A549 (cell line): Measurements from ENCODE around the gene PCDHA1. TPM values are rescaled to one million over a fixed set of nuclear protein-coding genes. Genes with fewer than 3 reads are reported as not detected.

Experiments
- ATAC-seq, 2 experiments: fragments of 200-7000 bp in 1 of 2; fragments of >200 bp in 1 of 2; cut with Nextera tagmentation in 1 of 2; cut with Tn5 transposase in 1 of 2; 3 replicates each; pipeline versions ENCODE4 v1.8.0 to v1.9.1; 2018 to 2020; ENCODE audit warnings: mild to moderate bottlenecking in 1 of 2, moderate library complexity in 1 of 2
- CTCF ChIA-PET: fragments of 300-600 bp; sonication (Branson Sonifier 250); formaldehyde crosslinking; extraction: SDS; loops from one replicate; lab custom pipeline; 2021; ENCODE audit warnings: antibody characterized with exemption, inconsistent platforms; lab: Yijun Ruan, JAX
- POLR2A ChIA-PET: fragments of 350-600 bp; formaldehyde crosslinking; extraction: SDS; loops from one replicate; lab custom pipeline; 2021; ENCODE audit warnings: antibody characterized with exemption, inconsistent platforms; lab: Yijun Ruan, JAX
- DNase-seq, 2 experiments: peaks; one replicate each; pipeline versions ENCODE4 v3.0.0 to v3.0.0-alpha.2; 2011 to 2016; ENCODE audit warnings: low read depth in 1 of 2, low spot score in 1 of 2
- FAIRE-seq: peaks from 2 replicates; lab custom pipeline; 2011; peaks lifted over from hg19 to GRCh38; lab: Jason Lieb, UNC
- H3K27ac ChIP-seq, 2 experiments: fragments of >200 bp; sonication (Bioruptor Twin); formaldehyde crosslinking; 3 replicates each; pipeline ENCODE4 v1.5.1; 2016 to 2017
- H3K4me1 ChIP-seq: fragments of >200 bp; sonication (Bioruptor Twin); formaldehyde crosslinking; 3 replicates; pipeline ENCODE4 v1.6.1; 2016
- H3K4me2 ChIP-seq: fragments of >200 bp; sonication (Bioruptor Twin); formaldehyde crosslinking; 3 replicates; pipeline ENCODE4 v1.6.1; 2016
- H3K4me3 ChIP-seq: fragments of >200 bp; sonication (Bioruptor Twin); formaldehyde crosslinking; 3 replicates; pipeline ENCODE4 v1.5.1; 2016
- H3K9me3 ChIP-seq: fragments of >200 bp; sonication (Bioruptor Twin); formaldehyde crosslinking; 3 replicates; pipeline ENCODE4 v1.6.1; 2016
- ATOH8 ChIP-seq: fragments of 250-450 bp; sonication (Bioruptor Pico); IDR thresholded peaks from 2 replicates; pipeline ENCODE4 v1.5.0; 2020; ENCODE audit warnings: low read depth, mild to moderate bottlenecking, moderate library complexity
- CBX8 ChIP-seq: fragments of 200-600 bp; sonication (generic); IDR thresholded peaks from 2 replicates; pipeline ENCODE4 v1.6.1; 2016
- CEBPB ChIP-seq, 2 experiments: fragments of >200 bp in 1 of 2; sonication (Bioruptor Twin) in 1 of 2; formaldehyde crosslinking in 1 of 2; IDR thresholded peaks; 2 replicates each; pipeline ENCODE4 v1.6.1; 2012 to 2016
- CHD2 ChIP-seq: fragments of 150-350 bp; IDR thresholded peaks from 2 replicates; pipeline ENCODE4 v1.6.1; 2014; ENCODE audit warnings: low read length; ENCODE audit not compliant: partially characterized antibody
- ELK1 ChIP-seq: fragments of 150-350 bp; IDR thresholded peaks from 2 replicates; pipeline ENCODE4 v1.6.1; 2014; ENCODE audit warnings: low read depth, mild to moderate bottlenecking, low read length
- ESRRA ChIP-seq: fragments of 150-350 bp; IDR thresholded peaks from 2 replicates; pipeline ENCODE4 v1.6.1; 2014; ENCODE audit warnings: mild to moderate bottlenecking, low read length, borderline replicate concordance
- HEYL ChIP-seq: fragments of 250-450 bp; sonication (Bioruptor Pico); IDR thresholded peaks from 2 replicates; pipeline ENCODE4 v1.8.0; 2021; ENCODE audit warnings: mild to moderate bottlenecking, moderate library complexity
- HMGXB4 ChIP-seq: fragments of 250-450 bp; sonication (Bioruptor Pico); IDR thresholded peaks from 2 replicates; pipeline ENCODE4 v1.5.0; 2021; ENCODE audit warnings: mild to moderate bottlenecking, moderate library complexity, borderline replicate concordance
- KDM5A ChIP-seq: fragments of 200-600 bp; sonication (generic); IDR thresholded peaks from 2 replicates; pipeline ENCODE4 v1.6.1; 2016; ENCODE audit warnings: antibody characterized with exemption, mild to moderate bottlenecking
- MAFK ChIP-seq: fragments of 450-650 bp; IDR thresholded peaks from 2 replicates; pipeline ENCODE4 v1.6.1; 2014; ENCODE audit not compliant: partially characterized antibody
- NFE2L2 ChIP-seq: fragments of 150-350 bp; conservative IDR thresholded peaks from 2 replicates; pipeline ENCODE4 v1.6.1; 2014; ENCODE audit warnings: low read length
- PBX3 ChIP-seq: IDR thresholded peaks from 2 replicates; pipeline ENCODE4 v1.6.1; 2012
- POLR2A ChIP-seq: IDR thresholded peaks from 2 replicates; pipeline ENCODE4 v1.6.1; 2012; ENCODE audit warnings: mild to moderate bottlenecking, low read length
- RAD21 ChIP-seq, 2 experiments: fragments of >200 bp in 1 of 2; sonication (Bioruptor Twin) in 1 of 2; formaldehyde crosslinking in 1 of 2; IDR thresholded peaks in 1 of 2; conservative IDR thresholded peaks in 1 of 2; 2 replicates in 1 of 2; 3 replicates in 1 of 2; pipeline ENCODE4 v1.6.1; 2012 to 2018; ENCODE audit warnings: inconsistent platforms in 1 of 2
- RARB ChIP-seq: fragments of 250-450 bp; sonication (Bioruptor Pico); IDR thresholded peaks from 2 replicates; pipeline ENCODE4 v1.8.0; 2021; ENCODE audit warnings: mild to moderate bottlenecking, moderate library complexity
- REST ChIP-seq: fragments of 200-600 bp; sonication (generic); IDR thresholded peaks from 2 replicates; pipeline ENCODE4 v1.6.1; 2016; ENCODE audit warnings: antibody characterized with exemption, mild to moderate bottlenecking, moderate library complexity
- RFX5 ChIP-seq: fragments of 450-650 bp; IDR thresholded peaks from 2 replicates; pipeline ENCODE4 v1.7.1; 2014; ENCODE audit warnings: antibody characterized with exemption, mild to moderate bottlenecking, moderate library complexity
- SREBF2 ChIP-seq: fragments of 450-650 bp; IDR thresholded peaks from 2 replicates; pipeline ENCODE4 v1.6.1; 2014; ENCODE audit warnings: mild to moderate bottlenecking, moderate library complexity
- USF2 ChIP-seq: fragments of 450-650 bp; IDR thresholded peaks from 2 replicates; pipeline ENCODE4 v1.6.1; 2014; ENCODE audit warnings: antibody characterized with exemption
- WGBS: methylation state at CpG from one replicate; pipeline ENCODE4 v1.1.6; 2017; ENCODE audit errors: missing lambda C conversion rate; 5-methylcytosine and 5-hydroxymethylcytosine counted together
- polyA plus RNA-seq, 4 experiments: library from polyadenylated mRNA; depleted of rRNA in 3 of 4; stranded (reverse); fragments of >200 nt; fragmentation: RNase III in 1 of 4; extraction: RNeasy Plus Mini Kit Qiagen cat#74134 plus additional on column Dnase treatment in 1 of 4; gene quantifications; 2 replicates in 3 of 4; 3 replicates in 1 of 4; pipeline ENCODE4 v1.2.3, GENCODE V29; 2011 to 2017

The PCDHA1 gene
- polyA plus RNA-seq, 2 of the 4 experiments (the other 2 are of a cell fraction): 0.13 to 0.52 TPM

GRCh38 chr5:140951636-140952035 lies 165.7 kb downstream of the PCDHA1 start:
- ATAC-seq (no peak), FAIRE-seq (no peak), DNase-seq (no peak)
- TF ChIP-seq REST: no peak
- no peak for TF ChIP-seq HMGXB4 (CRISPR knock-in tag)
- TF ChIP-seq ESRRA: no peak
- no peak for TF ChIP-seq CEBPB (IDR thresholded peaks at IDR 0.05)
- no peak for TF ChIP-seq CHD2
- TF ChIP-seq KDM5A: no peak
- no peak for TF ChIP-seq SREBF2
- TF ChIP-seq ELK1: no peak
- TF ChIP-seq RARB: no peak
- TF ChIP-seq POLR2A: no peak
- TF ChIP-seq HEYL (CRISPR knock-in tag): no peak
- no peak for TF ChIP-seq USF2
- no peak for TF ChIP-seq PBX3
- TF ChIP-seq CBX8: no peak
- no peak for TF ChIP-seq RFX5
- TF ChIP-seq ATOH8 (CRISPR knock-in tag): no peak
- no peak for TF ChIP-seq MAFK
- no peak for TF ChIP-seq RAD21 (conservative IDR thresholded peaks at IDR 0.05 in 1 of 2, IDR thresholded peaks at IDR 0.05 in 1 of 2)
- no peak for TF ChIP-seq NFE2L2
- POLR2A ChIA-PET: no interaction called here
- no peaks in the 10 kb centered on the region for H3K4me1 ChIP-seq
- H3K27ac ChIP-seq: no peak overlapping the region
- 38% methylated on average over 6 of the region's 6 CpGs for WGBS
- CTCF ChIA-PET: no interaction called here
- H3K4me3 ChIP-seq: no peak overlapping the region
- H3K9me3 ChIP-seq: no peaks in the 10 kb centered on the region; the same call in 2 of the 3 replicates
- no peak overlapping the region for H3K4me2 ChIP-seq
